Activated gamma-delta T cell (primary cell): ENCODE results near the gene CACNA1E.

Source experiments
- DNase-seq: peaks from one replicate; lab custom pipeline; 2025; lab: John Stamatoyannopoulos, UW
- total RNA-seq, 2 donors: gene quantifications; one replicate each; lab custom pipeline; 2026; lab: John Stamatoyannopoulos, UW

The CACNA1E gene
- total RNA-seq: 0.05 to 0.09 reads per million in 2 donors

- DNase-seq: no peak
Measured at GRCh38 chr1:181483285-181484195, at the start of gene CACNA1E. TSS of gene CACNA1E (plus strand) at chr1:181483517. CDS start at chr1:181483745, 228 bp downstream.

DNA sequence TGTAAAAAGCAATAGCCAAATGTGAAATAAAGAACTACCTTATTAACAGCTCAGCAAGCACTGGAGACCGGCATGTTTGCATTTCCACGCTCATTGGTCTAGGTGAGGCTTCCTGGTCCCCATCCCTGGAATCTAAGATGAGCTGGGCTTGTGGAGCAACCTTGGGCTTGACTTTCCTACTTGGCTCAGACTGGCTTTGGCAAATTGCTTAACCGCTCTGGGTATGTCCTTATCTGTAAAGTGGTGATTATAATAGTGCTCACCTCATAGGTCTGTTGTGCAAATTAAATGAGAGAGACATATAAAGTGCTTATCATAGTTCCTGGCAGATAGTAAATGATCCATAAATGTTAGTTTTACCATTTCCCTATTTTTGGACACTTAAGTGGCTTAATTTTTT is 49.4 kb upstream of the CACNA1E start:
- DNase-seq: no peak

GRCh38 chr1:181438013-181438412 is 45.3 kb upstream of the CACNA1E start:
- DNase-seq: no peak

DNA sequence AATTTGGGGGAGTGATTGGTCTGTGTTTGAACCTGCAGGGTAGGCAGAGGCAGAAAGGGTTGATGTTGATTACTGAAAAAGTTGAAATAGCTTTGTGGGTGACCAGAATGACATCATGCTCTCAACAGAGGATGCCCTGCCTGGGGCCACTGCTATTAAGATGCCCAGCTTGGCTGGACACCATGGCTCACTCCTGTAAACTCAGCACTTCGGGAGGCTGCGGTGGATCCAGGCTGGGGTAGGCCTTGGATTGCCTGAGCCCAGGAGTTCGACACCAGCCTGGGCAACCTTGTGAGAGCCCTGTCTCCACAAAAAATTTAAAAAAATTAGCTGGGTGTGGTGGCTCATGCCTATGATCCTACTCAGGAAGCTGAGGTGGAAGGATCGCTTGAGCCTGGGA is 42.8 kb upstream of the CACNA1E start:
- no peak for DNase-seq

- DNase-seq: no peak
Measured at GRCh38 chr1:181442181-181442525, 41.2 kb upstream of the CACNA1E start.

DNA sequence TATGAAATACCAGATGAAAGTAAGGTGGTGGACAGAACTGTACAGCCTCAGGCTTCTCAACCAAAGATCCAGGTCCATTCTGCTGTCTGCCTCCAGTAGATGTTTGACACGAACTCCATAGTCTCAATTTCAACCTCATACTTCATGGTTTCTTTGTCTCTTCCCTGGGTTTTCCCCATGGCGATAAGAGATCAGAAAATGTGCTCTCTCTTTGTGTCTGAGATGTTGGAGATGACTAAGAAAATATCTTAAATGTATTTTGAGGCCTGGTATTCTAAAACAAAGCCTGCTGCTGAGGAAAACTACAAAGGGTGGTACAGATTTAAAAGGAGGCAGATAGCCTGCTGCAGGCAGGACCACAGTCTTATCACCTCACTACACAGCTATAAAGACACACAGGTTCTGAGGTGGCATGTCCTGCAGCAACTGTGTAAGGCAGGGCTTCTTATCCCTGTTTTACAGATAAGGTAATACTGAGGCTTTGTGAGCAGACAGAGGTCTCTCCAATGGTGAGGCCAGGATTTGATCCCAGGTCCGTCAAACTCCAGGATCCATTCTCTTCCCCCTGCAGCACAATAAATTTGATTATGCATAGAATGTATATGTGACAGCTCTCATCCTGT is 40.0 kb upstream of the CACNA1E start:
- DNase-seq: no peak

- no peak for DNase-seq
Measured at GRCh38 chr1:181445436-181445835, 37.9 kb upstream of the CACNA1E start.

GRCh38 chr1:181448461-181448860 is 34.9 kb upstream of the CACNA1E start:
- no peak for DNase-seq

DNA sequence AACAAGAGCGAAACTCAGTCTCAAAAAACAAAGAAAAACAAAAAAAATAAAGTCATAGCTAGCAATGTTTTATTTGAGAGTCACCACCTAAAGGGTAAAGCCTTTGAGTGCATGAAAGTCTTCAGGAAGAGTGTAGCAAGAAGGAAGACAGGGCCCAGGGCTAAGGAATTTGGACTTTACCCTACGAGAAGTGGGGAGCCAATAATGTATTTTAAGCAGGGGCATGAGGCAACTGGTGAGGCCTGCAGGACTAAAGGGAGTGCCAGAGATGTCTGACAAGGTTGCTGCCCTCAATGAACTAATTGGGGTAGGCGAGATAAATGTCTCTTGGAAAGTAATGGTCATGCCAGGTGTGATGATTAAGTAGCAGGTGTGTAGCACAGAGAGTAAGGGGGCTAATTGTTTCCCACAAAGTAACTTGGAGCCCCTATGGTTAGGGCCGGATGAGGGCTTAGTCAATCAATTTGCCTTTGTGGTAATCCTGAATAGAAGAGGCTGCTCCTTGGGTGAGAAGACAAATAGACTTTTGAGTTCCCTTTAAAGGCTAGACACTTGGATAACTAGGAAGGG is 31.6 kb upstream of the CACNA1E start:
- DNase-seq: no peak

- no peak for DNase-seq
Measured at GRCh38 chr1:181452746-181453145, 30.6 kb upstream of the CACNA1E start.

DNA sequence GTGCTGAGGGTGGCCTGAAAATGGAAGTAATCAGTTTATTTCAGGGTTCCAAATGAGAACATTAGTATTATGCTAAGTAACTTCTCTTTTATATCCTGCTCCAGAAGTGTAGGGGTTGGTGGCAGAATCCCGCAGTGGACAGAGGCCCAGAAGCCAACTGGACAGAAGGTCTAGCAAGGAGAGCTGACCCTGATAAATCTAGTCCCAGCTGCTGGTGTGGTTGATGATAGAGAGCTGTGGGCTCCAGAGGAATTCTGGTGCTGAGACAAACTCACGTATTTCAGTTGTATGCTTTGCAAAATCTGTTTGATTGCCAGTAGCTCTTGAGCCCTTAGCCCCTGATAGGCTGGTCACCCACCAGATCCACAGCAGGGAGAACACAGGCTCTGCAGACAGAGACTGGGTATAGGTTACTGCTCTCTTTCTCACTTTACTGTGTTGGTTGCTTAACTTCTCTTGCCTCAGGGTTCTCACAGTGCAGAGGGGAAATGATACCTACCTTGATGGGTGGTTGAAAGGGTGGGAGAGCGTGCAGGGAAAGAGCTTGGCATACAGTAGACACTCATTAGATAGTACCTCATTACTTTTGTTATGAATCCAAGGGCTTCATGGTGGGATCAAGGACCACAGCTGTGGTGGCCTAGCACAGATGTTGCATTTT is 29.6 kb upstream of the CACNA1E start:
- DNase-seq: no peak

- DNase-seq: no peak
Measured at GRCh38 chr1:181456551-181456950, 26.8 kb upstream of the CACNA1E start.

DNA sequence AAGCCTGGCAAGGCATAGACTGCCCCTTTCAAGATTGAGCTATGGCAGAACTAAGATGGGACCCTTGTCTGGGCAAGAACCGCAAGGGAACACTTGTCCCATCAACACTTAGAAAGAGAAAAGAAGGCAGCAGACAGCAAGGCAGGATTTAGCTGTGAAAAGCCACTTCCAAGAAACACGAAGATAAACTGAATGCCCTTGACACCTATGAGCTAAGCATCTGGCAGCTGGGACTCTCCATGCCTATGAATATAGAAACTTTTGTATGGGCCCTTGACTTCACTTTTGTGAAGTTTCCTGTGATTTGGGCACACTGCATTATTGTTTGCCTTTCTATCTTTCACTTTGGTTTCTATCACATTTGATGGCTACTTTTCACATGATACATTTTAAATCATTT is 24.9 kb upstream of the CACNA1E start:
- no peak for DNase-seq

- DNase-seq: no peak
Measured at GRCh38 chr1:181459067-181459466, 24.2 kb upstream of the CACNA1E start.

- DNase-seq: no peak
Measured at GRCh38 chr1:181469829-181470228, 13.5 kb upstream of the CACNA1E start.

GRCh38 chr1:181475580-181475979 is 7.7 kb upstream of the CACNA1E start:
- no peak for DNase-seq

- no peak for DNase-seq
Measured at GRCh38 chr1:181476581-181476980, 6.7 kb upstream of the CACNA1E start.

DNA sequence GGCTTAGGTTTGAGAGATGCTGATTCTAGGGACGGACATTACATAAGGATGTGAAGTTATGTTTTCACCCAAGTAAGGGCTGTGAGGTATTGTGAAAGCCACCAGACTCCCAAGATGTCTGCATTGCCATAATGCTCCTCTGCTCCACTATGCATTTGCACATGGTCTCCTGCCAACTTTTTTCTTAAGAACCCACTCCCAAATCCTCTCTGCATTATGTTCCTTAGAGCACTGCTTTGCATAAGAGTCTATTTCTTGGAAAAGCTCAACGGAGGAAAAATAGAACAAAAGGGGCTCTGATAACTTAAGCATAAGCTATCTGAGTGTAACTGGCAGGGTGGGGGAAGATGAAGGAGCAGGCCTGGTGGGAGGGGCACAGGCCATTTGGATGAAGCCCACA is 5.0 kb upstream of the CACNA1E start:
- no peak for DNase-seq

GRCh38 chr1:181479137-181479745 is 4.1 kb upstream of the CACNA1E start:
- no peak for DNase-seq

GRCh38 chr1:181482001-181482430 is 1.3 kb upstream of the CACNA1E start:
- DNase-seq: no peak

GRCh38 chr1:181482521-181483284 is 614 bp upstream of the CACNA1E start:
- no peak for DNase-seq
